B cell (primary cell): Measurements from ENCODE around the gene TAF11. TPM values are rescaled to one million over a fixed set of nuclear protein-coding genes. Genes with fewer than 3 reads are reported as not detected.

Experiments used
- ATAC-seq: fragments of 200-7000 bp; cut with Tn5 transposase; one replicate; pipeline ENCODE4 v1.10.0; 2021; ENCODE audit warnings: low read depth, mild to moderate bottlenecking, moderate number of reproducible peaks, moderate library complexity
- CTCF ChIA-PET: fragments of 350-600 bp; sonication (Branson Sonifier 250); formaldehyde crosslinking; loops from one replicate; lab custom pipeline; 2021; ENCODE audit warnings: antibody characterized with exemption, inconsistent platforms; lab: Charles Lee
- POLR2A ChIA-PET: fragments of 350-600 bp; sonication (Branson Sonifier 250); formaldehyde crosslinking; loops from one replicate; lab custom pipeline; 2021; ENCODE audit warnings: antibody characterized with exemption; lab: Charles Lee
- DNase-seq: peaks from one replicate; pipeline ENCODE4 v3.0.0; 2013
- H2AFZ ChIP-seq: 2 replicates; pipeline ENCODE4 v1.6.1; 2012; ENCODE audit warnings: mild to moderate bottlenecking, low read depth, low read length; ENCODE audit not compliant: insufficient read depth, poor library complexity, severe bottlenecking
- H3K27ac ChIP-seq, 2 donors: 1 replicate in 1 of 2; 2 replicates in 1 of 2; pipeline ENCODE4 v1.5.1; 2012 to 2013; ENCODE audit warnings: low read length in 2 of 2, mild to moderate bottlenecking in 2 of 2, moderate library complexity in 1 of 2
- H3K27me3 ChIP-seq, 4 experiments: fragments of 200-600 bp in 1 of 4; sonication (generic) in 1 of 4; replicated peaks in 1 of 4; 1 replicate in 2 of 4; 2 replicates in 2 of 4; pipeline versions ENCODE4 v1.6.1 to v1.7.0; 2013 to 2016; ENCODE audit warnings: low read length in 3 of 4, mild to moderate bottlenecking in 2 of 4, mixed read lengths in 1 of 4, moderate library complexity in 1 of 4; ENCODE audit not compliant: insufficient read depth in 4 of 4, control insufficient read depth in 3 of 4; ENCODE audit errors: control extremely low read depth in 1 of 4
- H3K36me3 ChIP-seq, 2 experiments: replicated peaks in 1 of 2; 1 replicate in 1 of 2; 2 replicates in 1 of 2; pipeline versions ENCODE4 v1.6.1 to v1.7.1; 2013; ENCODE audit warnings: low read length in 1 of 2; ENCODE audit not compliant: insufficient read depth in 2 of 2, control insufficient read depth in 1 of 2; ENCODE audit errors: control extremely low read depth in 1 of 2, extremely low read depth in 1 of 2
- H3K4me1 ChIP-seq, 2 donors: fragments of 200-600 bp in 1 of 2; sonication (generic) in 1 of 2; 1 replicate in 1 of 2; 2 replicates in 1 of 2; pipeline versions ENCODE4 v1.5.1 to v1.6.1; 2013 to 2017; ENCODE audit warnings: low read length in 2 of 2; ENCODE audit not compliant: control insufficient read depth in 2 of 2, insufficient read depth in 2 of 2
- H3K4me2 ChIP-seq: replicated peaks from 2 replicates; pipeline ENCODE3; 2012; ENCODE audit warnings: mild to moderate bottlenecking, low read depth, low read length; ENCODE audit not compliant: poor library complexity, severe bottlenecking
- H3K4me3 ChIP-seq, 5 experiments: fragments of 200-600 bp in 1 of 5; sonication (generic) in 1 of 5; 1 replicate in 3 of 5; 2 replicates in 2 of 5; pipeline versions ENCODE4 v1.5.1 to v1.7.0; 2011 to 2016; ENCODE audit warnings: low read length in 4 of 5, mild to moderate bottlenecking in 4 of 5, low read depth in 2 of 5, control low read depth in 1 of 5, moderate library complexity in 1 of 5; ENCODE audit not compliant: insufficient read depth in 1 of 5; ENCODE audit errors: control extremely low read depth in 1 of 5, extremely low read depth in 1 of 5
- H3K79me2 ChIP-seq: fragments of 200-600 bp; sonication (generic); one replicate; pipeline ENCODE4 v1.6.0; 2016; ENCODE audit warnings: low read length; ENCODE audit not compliant: control insufficient read depth, insufficient read depth
- H3K9ac ChIP-seq: fragments of 200-600 bp; sonication (generic); 2 replicates; pipeline ENCODE4 v1.6.1; 2017; ENCODE audit warnings: mild to moderate bottlenecking, low read length, moderate library complexity
- H3K9me3 ChIP-seq, 3 donors: one replicate each; pipeline versions ENCODE4 v1.6.1 to v1.7.1; 2013; ENCODE audit warnings: low read length in 2 of 3; ENCODE audit not compliant: control insufficient read depth in 2 of 3, insufficient read depth in 1 of 3; ENCODE audit errors: control extremely low read depth in 1 of 3
- H4K20me1 ChIP-seq: 2 replicates; pipeline ENCODE4 v1.6.0; 2012; ENCODE audit warnings: mild to moderate bottlenecking, low read length; ENCODE audit not compliant: insufficient read depth, control insufficient read depth, poor library complexity, severe bottlenecking
- H3K27ac Mint-ChIP-seq: one replicate; pipeline ENCODE4 v1.8.0; 2021; ENCODE audit warnings: mixed read lengths
- H3K27me3 Mint-ChIP-seq: one replicate; pipeline ENCODE4 v1.8.0; 2021; ENCODE audit warnings: mixed read lengths
- H3K4me1 Mint-ChIP-seq: one replicate; pipeline ENCODE4 v1.8.0; 2021; ENCODE audit warnings: mixed read lengths
- H3K4me3 Mint-ChIP-seq: one replicate; pipeline ENCODE4 v1.8.0; 2021; ENCODE audit warnings: mixed read lengths
- H3K9me3 Mint-ChIP-seq: one replicate; pipeline ENCODE4 v1.8.0; 2022; ENCODE audit warnings: mixed read lengths; ENCODE audit not compliant: insufficient read depth
- CTCF ChIP-seq: fragments of 200-600 bp; IDR thresholded peaks from one replicate; pipeline ENCODE4 v1.8.0; 2022; ENCODE audit warnings: antibody characterized with exemption, mild to moderate bottlenecking
- EZH2 ChIP-seq: IDR thresholded peaks from 2 replicates; pipeline ENCODE4 v1.6.1; 2012; ENCODE audit warnings: borderline replicate concordance, low read depth, mild to moderate bottlenecking, moderate library complexity, low read length; ENCODE audit not compliant: insufficient read depth, poor library complexity, severe bottlenecking
- WGBS: methylation state at CpG from one replicate; pipeline ENCODE4 v1.1.5; 2013; ENCODE audit warnings: missing lambda C conversion rate; ENCODE audit not compliant: insufficient coverage; 5-methylcytosine and 5-hydroxymethylcytosine counted together
- intact Hi-C: fragments of 100-400 bp; cut with micrococcal nuclease; formaldehyde crosslinking; loops from one replicate; pipeline ENCODE4 v1.10.0; 2022
- polyA plus RNA-seq: library from polyadenylated mRNA; depleted of rRNA; stranded (reverse); fragments of >200 nt; gene quantifications from 2 replicates; pipeline ENCODE4 v1.2.3, GENCODE V29; 2012
- total RNA-seq, 2 donors: library from RNA; stranded (reverse); fragments of 120-200 nt in 1 of 2; gene quantifications; 1 replicate in 1 of 2; 2 replicates in 1 of 2; pipeline versions ENCODE4 v1.2.3 to v1.2.4, GENCODE V29; 2013 to 2022

TAF11 gene
- total and polyA plus RNA-seq, 2 donors (not counting 1 experiment from before 2014, with no cell fraction given) = 27.3 to 28.5 TPM

GRCh38 chr6:34894693-34895092, 6.9 kb upstream of the TAF11 start:
- 25% methylated on average over 1 of the region's 1 CpG for WGBS
- POLR2A ChIA-PET = no interaction called here
- Mint-ChIP-seq H3K4me3 (no peak overlapping the region), H3K9me3 (no peaks in the 10 kb centered on the region), H3K27me3 (no peaks in the 10 kb centered on the region), H3K27ac (no peak overlapping the region), H3K4me1 (peaks cover 19% of the 10 kb centered on the region)
- Histone ChIP-seq H3K9ac (no peak overlapping the region), H4K20me1 (no peaks in the 10 kb centered on the region), H3K36me3 (no peaks in the 10 kb centered on the region), H3K79me2 (peaks cover 75% of the 10 kb centered on the region), H2AFZ (no peak overlapping the region), H3K4me1 (peaks cover 10 to 13% of the 10 kb centered on the region in 2 donors), H3K27ac (no peak overlapping the region), H3K4me3 (no peak overlapping the region), H3K9me3 (no peaks in the 10 kb centered on the region), H3K4me2 (no peak overlapping the region), H3K27me3 (no peaks in the 10 kb centered on the region)
- CTCF ChIA-PET = no interaction called here
- no peak for ATAC-seq
- TF ChIP-seq EZH2 = no peak
- TF ChIP-seq CTCF = no peak
- no peak for DNase-seq
- intact Hi-C loops = no loop called here

- no peak overlapping the region for H3K4me3 ChIP-seq
- H3K27ac Mint-ChIP-seq = no peak overlapping the region
- no peak overlapping the region for H2AFZ ChIP-seq
- H3K4me3 Mint-ChIP-seq = peak overlapping the region; percentile 71
- H3K36me3 ChIP-seq = no peaks in the 10 kb centered on the region
- peaks cover 21 to 28% of the 10 kb centered on the region in 2 donors for H3K4me1 ChIP-seq
- ATAC-seq = no peak
- no peaks in the 10 kb centered on the region for H3K9me3 Mint-ChIP-seq
- no peaks in the 10 kb centered on the region for H3K27me3 ChIP-seq
- no peaks in the 10 kb centered on the region for H3K9me3 ChIP-seq
- H4K20me1 ChIP-seq = no peaks in the 10 kb centered on the region
- peaks cover 42% of the 10 kb centered on the region for H3K4me1 Mint-ChIP-seq
- DNase-seq = no peak
- no peak for TF ChIP-seq CTCF
- TF ChIP-seq EZH2 = no peak
- H3K9ac ChIP-seq = no peak overlapping the region
- H3K79me2 ChIP-seq = peaks cover 89% of the 10 kb centered on the region
- POLR2A ChIA-PET = no interaction called here
- H3K27ac ChIP-seq = no peak overlapping the region
- no peak overlapping the region for H3K4me2 ChIP-seq
- 100% methylated on average over 2 of the region's 2 CpGs for WGBS
- intact Hi-C loops = no loop called here
- H3K27me3 Mint-ChIP-seq = no peaks in the 10 kb centered on the region
- CTCF ChIA-PET = no interaction called here
Observed at GRCh38 chr6:34891296-34891695, 3.5 kb upstream of the TAF11 start.
